ENCODE data around the gene COL9A3.

The COL9A3 gene

GRCh38 chr20:62813588-62813987 is 3.3 kb upstream of the COL9A3 start:
- no peak for DNase-seq

GRCh38 chr20:62814060-62814708 is 2.7 kb upstream of the COL9A3 start:
- no peak for DNase-seq

GRCh38 chr20:62814709-62815065 is 2.2 kb upstream of the COL9A3 start:
- no peak for DNase-seq

GRCh38 chr20:62815066-62815991 is 1.5 kb upstream of the COL9A3 start:
- no peak for DNase-seq

GRCh38 chr20:62816031-62816883 is 593 bp upstream of the COL9A3 start:
- DNase-seq = peak in 1 of 3 donors; percentile 57

GRCh38 chr20:62817975-62818591 is 1.2 kb downstream of the COL9A3 start:
- DNase-seq = no peak

- no peak for DNase-seq
Observed at GRCh38 chr20:62818592-62819493, 2.0 kb downstream of the COL9A3 start.

GRCh38 chr20:62819494-62820174 is 2.8 kb downstream of the COL9A3 start:
- DNase-seq = no peak

GRCh38 chr20:62820208-62820961 is 3.5 kb downstream of the COL9A3 start:
- no peak for DNase-seq

GRCh38 chr20:62820962-62821725 is 4.3 kb downstream of the COL9A3 start:
- DNase-seq = no peak

GRCh38 chr20:62821726-62822210 is 4.9 kb downstream of the COL9A3 start:
- DNase-seq = no peak

- no peak for DNase-seq
Observed at GRCh38 chr20:62822239-62822787, 5.5 kb downstream of the COL9A3 start.

GRCh38 chr20:62822788-62823651 is 6.2 kb downstream of the COL9A3 start:
- DNase-seq = peak; percentile 64 to 73 (median 72)

- DNase-seq = no peak
Observed at GRCh38 chr20:62823688-62824475, 7.0 kb downstream of the COL9A3 start.

GRCh38 chr20:62824476-62825332 is 7.9 kb downstream of the COL9A3 start:
- DNase-seq = peak in 2 of 3 donors; percentile 44 to 55

GRCh38 chr20:62825333-62825985 is 8.6 kb downstream of the COL9A3 start:
- no peak for DNase-seq

Data from suppressor macrophage treated with lipopolysaccharide for 1 hour (primary cell).